NT2/D1 (cell line): ENCODE results near the gene AHDC1.

ENCODE experiments used
- SUZ12 ChIP-seq: IDR thresholded peaks from 2 replicates; pipeline ENCODE4 v1.6.1; 2011; ENCODE audit not compliant: insufficient read length, insufficient read depth; ENCODE audit errors: extremely low read depth
- YY1 ChIP-seq: IDR thresholded peaks from 2 replicates; pipeline ENCODE4 v1.6.1; 2011; ENCODE audit not compliant: insufficient read length, insufficient read depth
- ZNF274 ChIP-seq: IDR thresholded peaks from 2 replicates; pipeline ENCODE4 v1.6.1; 2011; ENCODE audit warnings: mild to moderate bottlenecking, low read depth, low read length

GRCh38 chr1:27521861-27522431 is 82.0 kb downstream of the AHDC1 start:
- TF ChIP-seq YY1 (no peak), SUZ12 (no peak), ZNF274 (no peak)
